Dermis microvascular lymphatic vessel endothelial cell (primary cell): ENCODE data around the gene TSPYL4. TPM values are rescaled to one million over a fixed set of nuclear protein-coding genes. Genes with fewer than 3 reads are reported as not detected.

ENCODE experiments used
- DNase-seq, 2 donors: peaks; one replicate each; pipeline versions ENCODE4 v3.0.0 to v3.0.0-alpha.2; 2010; ENCODE audit warnings: low read depth in 2 of 2
- total RNA-seq: library from RNA; depleted of rRNA; stranded (reverse); fragments of >200 nt; gene quantifications from 2 replicates; pipeline ENCODE4 v1.2.1, GENCODE V29; 2014

The TSPYL4 gene
- total RNA-seq, 1 donor from 2014 or later = 5.9 TPM

- no peak for DNase-seq
Measured at GRCh38 chr6:116271149-116271708, 17.4 kb upstream of the TSPYL4 start.

DNA sequence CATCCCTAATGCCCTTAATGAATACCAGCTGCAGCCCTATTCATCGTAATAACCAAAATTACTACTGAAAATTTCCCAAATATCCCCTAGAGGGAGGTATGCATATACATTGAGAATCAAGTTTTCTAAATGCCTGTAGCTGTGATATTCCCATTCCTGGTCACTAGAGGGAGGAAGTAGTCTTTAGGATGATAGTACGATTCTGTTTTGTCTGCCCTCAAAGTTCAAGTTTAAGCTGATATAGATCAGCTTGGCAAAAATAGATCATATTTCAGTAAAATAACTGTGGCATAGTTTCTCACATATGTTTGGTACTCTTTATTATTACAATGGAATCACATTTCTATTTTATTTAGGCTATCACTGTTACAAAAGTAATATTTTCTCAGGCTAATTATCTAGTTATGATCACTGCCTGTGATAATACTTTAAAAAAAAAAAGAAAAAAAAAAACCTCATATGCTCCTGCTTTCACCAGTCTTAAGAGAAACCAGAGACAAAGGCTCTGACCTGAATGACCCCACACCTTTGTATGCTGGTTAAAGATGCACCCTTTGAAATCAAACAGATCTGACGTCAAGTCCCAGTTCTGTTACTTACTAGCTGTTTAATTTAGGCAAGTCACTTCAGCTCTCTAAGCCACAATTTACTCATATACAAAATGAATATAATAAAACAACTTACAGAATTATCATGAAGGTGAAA, 14.9 kb upstream of the TSPYL4 start:
- DNase-seq = peak; percentile 61 to 82

- DNase-seq = no peak
Measured at GRCh38 chr6:116267836-116268588, 14.1 kb upstream of the TSPYL4 start.

DNA sequence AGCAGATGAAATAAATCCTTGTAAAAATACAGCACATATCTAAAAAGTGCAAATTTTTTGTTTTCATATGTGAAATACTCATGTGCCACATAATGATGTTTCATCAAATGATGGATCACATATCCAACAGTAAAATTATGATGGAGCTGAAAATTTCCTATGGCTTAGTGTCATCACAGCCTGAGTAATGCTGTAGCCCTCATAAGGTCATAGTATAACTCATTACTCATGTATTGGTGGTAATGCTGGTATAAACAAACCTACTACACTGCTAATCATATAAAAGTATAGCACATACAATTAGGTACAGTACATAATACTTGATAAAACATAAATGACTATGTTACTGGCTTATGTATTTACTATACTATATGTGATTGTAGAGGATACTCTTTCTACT, 12.9 kb upstream of the TSPYL4 start:
- DNase-seq = no peak

GRCh38 chr6:116265041-116265829, 11.4 kb upstream of the TSPYL4 start:
- no peak for DNase-seq

DNA sequence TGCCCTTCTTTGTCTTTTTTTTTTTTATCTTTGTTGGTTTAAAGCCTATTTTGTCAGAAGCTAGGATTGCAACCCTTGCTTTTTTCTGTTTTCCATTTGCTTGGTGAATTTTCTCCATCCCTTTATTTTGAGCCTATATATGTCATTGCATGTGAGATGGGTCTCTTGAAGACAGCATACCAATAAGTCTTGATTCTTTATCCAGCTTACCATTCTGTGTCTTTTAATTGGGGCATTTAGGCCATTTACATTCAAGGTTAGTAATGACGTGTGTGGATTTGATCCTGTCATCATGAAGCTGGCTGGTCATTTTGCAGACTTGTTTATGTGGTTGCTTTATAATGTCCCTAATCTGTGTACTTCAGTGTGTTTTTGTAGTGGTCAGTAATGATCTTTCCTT, 9.5 kb upstream of the TSPYL4 start:
- DNase-seq = no peak

DNA sequence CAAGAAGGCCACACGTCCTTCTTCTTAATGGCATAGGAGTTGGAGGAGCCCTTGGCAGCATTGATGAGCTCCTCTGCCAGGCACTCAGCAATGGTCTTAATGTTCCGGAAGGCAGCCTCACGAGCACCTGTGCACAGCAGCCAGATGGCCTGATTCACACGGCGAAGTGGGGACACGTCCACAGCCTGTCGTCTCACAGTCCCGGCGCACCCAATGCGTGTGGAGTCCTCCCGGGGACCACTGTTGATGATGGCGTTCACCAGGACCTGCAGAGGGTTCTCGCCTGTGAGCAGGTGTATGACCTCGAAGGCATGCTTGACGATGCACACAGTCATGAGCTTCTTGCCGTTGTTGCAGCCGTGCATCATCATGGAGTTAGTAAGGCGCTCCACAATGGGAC, 4.6 kb upstream of the TSPYL4 start:
- no peak for DNase-seq

- DNase-seq = no peak
Measured at GRCh38 chr6:116256694-116257093, 2.8 kb upstream of the TSPYL4 start.

DNA sequence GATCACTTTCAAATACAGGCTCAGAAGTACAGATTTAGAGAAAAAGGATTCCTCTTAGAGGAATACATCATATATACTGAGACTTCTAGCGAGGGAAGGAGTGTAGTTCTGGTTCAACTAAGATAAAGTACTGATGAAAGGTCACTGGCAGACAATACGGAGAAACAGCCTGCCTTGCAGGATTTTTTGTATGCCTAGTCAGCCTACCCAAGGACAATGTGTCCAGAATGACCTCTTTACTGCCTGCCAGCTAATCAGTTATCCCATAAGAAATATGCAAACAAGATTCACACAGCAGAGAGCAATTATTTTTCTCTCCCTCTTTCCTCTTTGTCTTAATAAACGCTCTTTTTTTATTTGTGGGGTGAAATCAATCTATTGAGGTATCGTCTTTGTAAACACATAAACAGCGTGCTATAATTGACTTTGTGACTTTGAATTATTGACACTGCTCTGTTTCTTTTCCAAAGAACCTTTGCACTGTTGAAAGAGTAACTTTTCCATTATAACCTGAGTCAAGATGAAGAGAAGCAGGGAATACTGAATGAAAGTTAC, 1.4 kb upstream of the TSPYL4 start:
- peak in 1 of 2 donors; percentile 12 for DNase-seq

DNA sequence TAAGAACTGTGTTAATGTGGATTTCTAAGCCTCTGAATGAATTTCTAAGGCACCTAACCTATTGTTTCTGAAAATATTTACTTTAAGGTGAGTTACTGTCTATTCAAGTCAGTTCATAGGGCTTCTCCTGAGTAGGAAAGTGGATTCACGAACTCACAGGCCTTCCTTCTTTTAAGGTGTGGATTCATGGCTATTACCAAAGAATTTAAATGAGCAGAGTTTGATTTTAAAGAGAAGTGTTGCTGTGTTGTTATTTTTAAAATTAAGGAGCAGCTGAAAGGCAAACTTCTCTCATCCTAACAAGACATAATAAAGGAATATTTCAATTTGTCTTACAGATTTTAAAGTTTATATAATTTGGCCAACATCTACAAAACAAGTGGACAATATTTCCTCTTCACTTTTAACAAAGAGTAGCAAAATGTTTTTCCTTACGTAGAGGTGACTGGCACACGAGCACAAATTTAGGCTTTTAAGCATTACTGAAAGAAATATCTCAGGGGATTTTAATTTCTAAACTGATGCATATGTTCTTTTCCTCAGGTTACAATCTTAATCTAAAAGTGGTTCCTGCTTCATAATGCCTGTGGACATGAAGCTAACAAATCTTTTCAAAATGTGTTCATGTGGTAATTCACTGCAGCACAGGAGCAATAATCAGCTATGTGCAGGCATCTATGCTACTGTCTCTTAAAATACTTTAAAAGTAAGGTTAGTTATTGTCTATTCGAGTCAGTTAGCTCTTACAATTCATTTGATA, 602 bp upstream of the TSPYL4 start:
- no peak for DNase-seq

DNA sequence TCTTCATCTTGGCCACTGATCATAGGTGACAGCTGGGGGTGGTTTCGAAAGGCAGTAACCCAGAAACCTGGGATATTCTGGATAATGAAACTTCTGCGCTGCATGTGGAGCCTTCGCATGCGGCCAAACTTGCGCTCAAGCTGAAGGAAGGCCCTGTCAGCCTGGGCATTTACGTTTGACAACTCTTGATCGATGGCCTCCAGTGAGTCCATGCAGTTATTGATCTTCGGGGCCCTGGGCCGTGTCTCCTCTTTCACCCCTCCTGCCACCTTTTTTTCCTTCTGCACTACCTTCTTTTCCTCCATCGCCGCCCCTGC, 729 bp downstream of the TSPYL4 start:
- DNase-seq = no peak

DNA sequence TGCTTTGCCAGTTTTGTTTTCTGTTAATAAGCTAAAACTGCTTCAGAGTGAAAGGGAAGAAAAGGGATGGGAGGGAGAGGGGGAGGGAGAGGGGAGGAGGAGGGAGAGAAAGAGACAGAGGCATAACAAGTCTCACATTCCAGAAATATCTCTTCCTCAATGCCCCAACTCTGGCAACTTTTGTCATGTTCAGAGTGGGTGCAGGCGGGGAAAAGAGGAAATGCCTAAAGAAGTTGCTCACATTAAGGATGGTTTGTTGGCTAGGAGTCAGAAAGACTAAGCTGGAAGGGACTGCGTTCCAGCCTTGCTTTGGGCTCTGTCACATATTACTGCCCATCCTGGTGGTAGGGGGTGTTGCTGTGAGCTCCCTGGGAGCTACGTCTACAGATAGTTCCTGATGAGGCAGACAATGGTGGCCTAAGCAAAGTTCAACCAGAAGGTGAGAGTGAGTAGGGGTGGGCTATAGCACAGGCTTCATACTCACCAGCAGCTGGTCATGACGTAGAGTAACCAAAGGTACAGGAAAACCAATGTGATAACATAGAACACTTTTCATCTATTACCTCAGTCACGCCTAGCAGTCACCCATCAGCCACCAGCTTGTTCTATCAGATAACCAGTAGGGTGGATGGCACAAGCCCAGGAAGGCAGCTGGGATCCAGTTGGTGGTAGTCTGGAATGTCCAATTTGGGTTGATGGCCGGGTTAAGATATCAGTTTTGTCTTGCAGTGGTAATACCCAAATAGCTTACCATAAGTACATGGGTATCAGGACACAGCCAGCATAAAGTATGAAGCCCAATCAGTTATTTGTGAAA, 2.1 kb downstream of the TSPYL4 start:
- DNase-seq = peak in 1 of 2 donors; percentile 56

GRCh38 chr6:116248577-116248976, 5.3 kb downstream of the TSPYL4 start:
- DNase-seq = no peak

GRCh38 chr6:116247285-116247684, 6.6 kb downstream of the TSPYL4 start:
- DNase-seq = no peak

- peak in 1 of 2 donors; percentile 76 for DNase-seq
Measured at GRCh38 chr6:116246089-116246488, 7.8 kb downstream of the TSPYL4 start.

GRCh38 chr6:116244284-116244683, 9.6 kb downstream of the TSPYL4 start:
- DNase-seq = no peak

DNA sequence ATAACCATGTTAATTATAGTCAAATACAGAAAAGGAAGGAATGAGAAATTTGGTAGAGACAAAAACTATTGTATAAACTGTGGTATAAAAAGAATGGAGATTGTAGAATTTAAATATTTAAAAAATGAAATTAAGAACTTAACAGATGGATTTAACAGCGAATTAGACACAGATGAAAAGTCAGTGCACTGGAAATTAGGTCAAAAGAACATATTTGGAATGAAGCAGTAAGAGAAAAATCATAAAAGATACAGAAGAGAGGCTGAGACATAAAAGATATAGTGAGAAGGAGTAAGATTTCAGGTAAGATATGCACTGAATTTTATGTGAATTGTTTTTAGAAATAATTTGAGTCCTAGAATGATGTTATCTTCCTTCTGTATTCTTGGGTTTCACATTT, 14.0 kb downstream of the TSPYL4 start:
- DNase-seq = no peak

DNA sequence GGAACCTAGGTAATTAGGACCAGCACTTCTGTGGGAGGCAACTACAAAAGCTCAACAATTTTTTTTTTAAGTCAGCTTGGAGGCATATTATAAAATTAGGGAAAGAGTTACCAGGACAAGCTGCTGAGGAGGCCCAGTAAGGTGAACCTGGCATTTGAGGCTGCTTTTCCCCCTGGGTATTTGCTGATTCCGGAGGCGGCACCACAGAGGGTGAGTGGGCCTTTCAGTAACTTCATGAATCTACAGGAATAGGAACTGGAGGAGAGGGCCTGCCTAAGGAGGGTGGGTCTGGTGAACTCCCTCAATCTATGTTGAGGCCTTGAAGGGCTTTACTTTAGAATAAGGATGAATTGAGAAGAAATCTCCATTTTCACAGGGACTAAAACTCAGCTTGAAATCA, 14.6 kb downstream of the TSPYL4 start:
- DNase-seq = no peak

DNA sequence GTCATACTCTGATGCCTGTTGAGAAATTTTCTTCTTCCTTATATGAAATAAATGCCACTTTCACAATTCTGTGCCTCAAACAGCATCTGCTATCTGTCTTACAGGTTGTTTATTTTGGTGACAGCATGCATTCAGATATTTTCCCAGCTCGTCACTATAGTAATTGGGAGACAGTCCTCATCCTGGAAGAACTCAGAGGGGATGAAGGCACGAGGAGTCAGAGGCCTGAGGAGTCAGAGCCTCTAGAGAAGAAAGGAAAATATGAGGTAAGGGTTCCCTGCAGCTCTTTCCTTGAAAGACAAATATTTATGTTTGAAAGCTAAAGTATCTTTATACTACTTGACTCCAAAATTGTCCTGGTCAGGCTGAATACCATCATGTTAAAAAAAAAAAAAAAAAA, 15.8 kb downstream of the TSPYL4 start:
- DNase-seq = no peak

DNA sequence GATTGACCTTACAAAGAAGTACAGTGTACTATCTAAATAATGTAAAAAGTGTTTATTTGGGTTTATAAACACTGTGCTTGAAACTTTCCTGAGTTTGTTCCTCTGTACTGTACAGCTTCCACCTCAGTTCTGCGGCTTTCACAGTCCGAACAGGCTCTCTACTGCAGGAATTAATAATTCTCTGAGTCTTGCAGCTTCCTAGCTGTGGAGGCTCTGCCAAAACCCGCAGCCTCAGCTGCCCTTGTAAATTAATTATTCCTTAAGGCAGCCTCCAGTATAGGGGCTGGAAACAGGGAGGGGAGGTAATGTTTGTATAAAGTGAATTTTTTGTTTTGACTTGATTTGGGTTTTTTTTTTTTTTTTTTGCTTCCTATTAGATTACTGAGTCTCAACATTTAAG, 19.2 kb downstream of the TSPYL4 start:
- DNase-seq = no peak
